ENCODE measurements around the gene SLC25A21.

Gene SLC25A21

DNA sequence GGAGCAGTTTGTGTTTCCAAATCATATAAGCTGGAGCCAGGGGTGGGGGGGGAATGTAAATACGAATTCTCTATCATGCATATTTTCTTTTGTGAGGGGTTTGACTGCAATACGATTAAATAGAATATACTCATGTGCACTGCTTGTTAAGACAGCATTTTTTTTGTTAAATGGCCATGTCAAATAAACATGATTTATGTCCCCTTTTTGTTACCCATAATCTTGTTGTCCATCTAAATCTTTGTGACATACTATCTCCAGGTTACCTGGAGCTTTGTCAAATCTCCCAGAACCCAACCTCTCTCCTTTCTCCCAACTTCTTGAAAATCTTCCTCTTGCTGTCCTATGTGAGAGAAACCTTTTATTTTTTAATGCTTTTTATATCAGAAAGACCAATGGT, 233.1 kb downstream of the SLC25A21 start:
- H3K4me3 ChIP-seq (ENCODE audit: low read depth, low read length): no peak overlapping the region
- TF ChIP-seq CTCF (IDR thresholded peaks at IDR 0.05; ENCODE audit: low read depth, low read length, missing control alignments): no peak
- in situ Hi-C loops (cut with HindIII; ENCODE audit: low sequenced_read_pairs): no loop called here
- no peak for DNase-seq (ENCODE audit: low read depth)

DNA sequence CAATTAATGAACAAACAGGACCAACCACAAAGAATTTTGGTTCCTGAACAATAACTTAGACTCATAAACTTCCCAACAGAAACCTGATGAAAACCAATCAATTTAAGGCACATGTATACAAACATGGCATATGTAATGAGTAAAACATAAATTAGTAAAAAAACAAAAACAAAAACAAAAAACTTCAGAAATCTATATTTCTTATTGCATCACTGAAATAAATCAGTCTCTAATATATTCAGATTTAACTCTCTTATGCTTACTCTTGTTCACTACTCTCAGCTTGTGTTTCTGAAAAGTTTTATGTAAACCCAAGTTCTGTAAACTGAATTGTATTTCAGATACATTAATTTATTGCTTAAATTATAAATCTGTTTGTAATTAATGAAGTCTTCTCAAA, 233.7 kb downstream of the SLC25A21 start:
- in situ Hi-C loops (cut with HindIII; ENCODE audit: low sequenced_read_pairs): no loop called here
- no peak for DNase-seq (ENCODE audit: low read depth)
- TF ChIP-seq CTCF (IDR thresholded peaks at IDR 0.05; ENCODE audit: low read depth, low read length, missing control alignments): no peak
- H3K4me3 ChIP-seq (ENCODE audit: low read depth, low read length): no peak overlapping the region

DNA sequence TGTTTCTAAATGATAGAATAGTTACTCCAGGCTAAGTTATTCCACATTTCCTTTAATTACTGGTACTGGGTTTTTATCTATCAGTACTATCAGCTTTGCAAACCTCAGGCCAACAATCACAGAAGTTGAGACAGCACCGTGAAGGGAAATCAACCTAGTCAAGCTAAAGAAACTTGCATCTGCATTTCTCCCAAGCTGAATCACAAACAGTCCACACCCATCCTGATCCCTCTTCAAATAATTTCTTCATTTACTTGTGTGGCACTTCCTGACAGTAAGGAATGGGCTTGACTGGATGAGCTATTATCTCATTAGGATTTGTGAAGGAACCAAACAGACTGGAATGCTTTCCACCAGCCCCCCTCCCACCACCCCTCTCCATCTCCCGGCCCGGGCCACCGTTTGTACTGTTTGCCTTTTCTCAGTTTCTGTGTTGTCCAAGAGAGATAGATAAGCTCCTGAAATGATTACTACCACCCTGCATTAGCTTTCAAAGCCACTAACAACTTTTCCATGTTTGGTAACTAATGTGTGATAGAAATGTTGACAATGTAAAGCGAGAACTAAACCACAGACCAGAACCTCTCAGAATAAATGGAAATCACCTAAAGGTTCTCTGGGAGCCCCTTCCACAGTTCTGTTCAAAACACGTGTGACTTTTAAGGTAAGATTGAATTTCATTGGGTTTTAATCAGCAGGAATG, 236.3 kb downstream of the SLC25A21 start:
- no peak for TF ChIP-seq CTCF (IDR thresholded peaks at IDR 0.05; ENCODE audit: low read depth, low read length, missing control alignments)
- in situ Hi-C loops (cut with HindIII; ENCODE audit: low sequenced_read_pairs): no loop called here
- no peak overlapping the region for H3K4me3 ChIP-seq (ENCODE audit: low read depth, low read length)
- no peak for DNase-seq (ENCODE audit: low read depth)

GRCh38 chr14:36934304-36934703, 238.1 kb downstream of the SLC25A21 start:
- no peak for DNase-seq (ENCODE audit: low read depth)
- no peak overlapping the region for H3K4me3 ChIP-seq (ENCODE audit: low read depth, low read length)
- in situ Hi-C loops (cut with HindIII; ENCODE audit: low sequenced_read_pairs): no loop called here
- TF ChIP-seq CTCF (IDR thresholded peaks at IDR 0.05; ENCODE audit: low read depth, low read length, missing control alignments): no peak

DNA sequence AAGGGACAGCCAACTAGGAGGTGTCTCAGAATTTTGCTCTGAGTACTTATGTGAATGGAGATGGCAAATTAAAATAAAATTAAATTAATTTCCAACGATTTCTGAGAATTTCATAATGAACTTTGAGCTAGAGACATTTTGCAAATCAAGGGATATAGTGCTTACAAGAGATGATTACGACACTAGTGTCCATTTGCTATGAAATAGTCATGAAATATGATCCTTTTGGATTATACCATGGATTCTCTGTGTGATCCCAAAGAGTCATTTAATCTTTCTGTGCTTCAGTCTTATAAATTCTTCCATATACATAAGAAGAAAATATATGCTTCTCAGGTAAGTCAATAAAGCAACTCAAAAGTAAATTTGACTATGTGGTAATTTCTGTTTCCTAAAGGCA, 240.6 kb downstream of the SLC25A21 start:
- DNase-seq (ENCODE audit: low read depth): no peak
- TF ChIP-seq CTCF (IDR thresholded peaks at IDR 0.05; ENCODE audit: low read depth, low read length, missing control alignments): no peak
- in situ Hi-C loops (cut with HindIII; ENCODE audit: low sequenced_read_pairs): no loop called here
- no peak overlapping the region for H3K4me3 ChIP-seq (ENCODE audit: low read depth, low read length)

- no peak for DNase-seq (ENCODE audit: low read depth)
- no peak for TF ChIP-seq CTCF (IDR thresholded peaks at IDR 0.05; ENCODE audit: low read depth, low read length, missing control alignments)
- in situ Hi-C loops (cut with HindIII; ENCODE audit: low sequenced_read_pairs): no loop called here
These were observed 244.0 kb downstream of the SLC25A21 start for GRCh38 chr14:36928432-36928831.

More at GRCh38 chr14:36928432-36928831, 244.0 kb downstream of the SLC25A21 start:
- no peak overlapping the region for H3K4me3 ChIP-seq (ENCODE audit: low read depth, low read length)

All from astrocyte of the cerebellum (primary cell).